HuH-7.5 (cell line): ENCODE results near the gene CCDC61.

Experiments
- DNase-seq: peaks from one replicate; pipeline ENCODE4 v3.0.0; 2011; ENCODE audit warnings: low spot score

CCDC61 gene, protein sequence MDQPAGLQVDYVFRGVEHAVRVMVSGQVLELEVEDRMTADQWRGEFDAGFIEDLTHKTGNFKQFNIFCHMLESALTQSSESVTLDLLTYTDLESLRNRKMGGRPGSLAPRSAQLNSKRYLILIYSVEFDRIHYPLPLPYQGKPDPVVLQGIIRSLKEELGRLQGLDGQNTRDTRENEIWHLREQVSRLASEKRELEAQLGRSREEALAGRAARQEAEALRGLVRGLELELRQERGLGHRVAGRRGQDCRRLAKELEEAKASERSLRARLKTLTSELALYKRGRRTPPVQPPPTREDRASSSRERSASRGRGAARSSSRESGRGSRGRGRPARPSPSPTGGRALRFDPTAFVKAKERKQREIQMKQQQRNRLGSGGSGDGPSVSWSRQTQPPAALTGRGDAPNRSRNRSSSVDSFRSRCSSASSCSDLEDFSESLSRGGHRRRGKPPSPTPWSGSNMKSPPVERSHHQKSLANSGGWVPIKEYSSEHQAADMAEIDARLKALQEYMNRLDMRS

DNA sequence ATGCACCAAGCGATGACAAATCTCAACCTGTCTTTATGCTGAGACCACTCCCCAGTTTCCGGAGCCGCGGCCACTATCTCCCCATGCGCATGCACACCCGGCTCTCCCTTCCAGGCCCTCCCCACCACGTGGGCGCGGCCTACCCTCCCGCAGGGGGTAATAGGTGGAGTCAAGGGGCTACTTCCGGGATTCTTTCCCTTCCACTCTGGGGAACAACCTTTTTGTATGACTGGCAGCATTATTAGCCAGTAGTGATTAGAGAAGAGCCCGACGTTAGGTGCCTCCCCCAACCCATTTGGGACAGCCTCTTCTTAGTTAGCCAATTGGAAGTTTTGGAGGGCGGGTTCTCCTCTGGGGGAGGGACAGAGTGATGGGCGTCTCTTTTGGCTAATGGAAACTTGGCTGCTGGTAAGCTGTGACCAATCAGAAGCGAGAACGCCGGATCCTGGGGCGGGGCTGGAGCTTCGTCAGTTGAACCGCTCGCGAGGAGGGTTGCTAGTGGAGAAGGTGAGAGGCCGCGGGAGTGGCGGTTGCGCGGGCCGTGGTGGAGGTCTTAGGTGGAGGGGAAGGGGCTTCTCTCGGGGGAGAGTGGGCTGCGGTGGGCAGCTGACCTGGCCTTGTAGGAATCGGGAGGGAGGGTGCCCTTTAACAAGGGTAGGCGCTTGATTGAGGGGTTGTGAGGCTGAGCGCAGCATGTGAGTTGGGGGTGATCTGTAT is at the start of gene CCDC61:
TSS of gene CCDC61 (plus strand) at position 470 of the 717 bp plus-strand sequence. CDS start 7,552 bp downstream, outside the sequence.
- DNase-seq: peak; percentile 99

DNA sequence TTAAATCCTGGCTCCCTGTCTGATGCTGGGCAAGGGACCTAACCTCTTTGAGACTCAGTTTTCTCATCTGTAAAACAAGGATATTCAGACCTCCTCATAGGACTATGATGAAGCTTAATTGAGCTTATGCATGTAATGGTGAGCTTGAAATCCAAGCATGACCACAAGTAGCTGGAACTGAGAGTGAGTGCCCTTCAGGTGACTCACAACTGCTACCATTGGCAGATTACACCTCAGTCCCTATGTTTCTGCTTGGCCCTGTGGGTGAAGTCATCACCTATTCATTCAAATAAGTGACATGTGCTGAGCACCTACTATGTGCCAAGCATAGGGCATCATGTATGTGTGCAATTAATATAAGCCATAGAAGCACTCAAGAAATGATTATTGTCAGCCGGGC is 47.3 kb upstream of the CCDC61 start:
- no peak for DNase-seq

DNA sequence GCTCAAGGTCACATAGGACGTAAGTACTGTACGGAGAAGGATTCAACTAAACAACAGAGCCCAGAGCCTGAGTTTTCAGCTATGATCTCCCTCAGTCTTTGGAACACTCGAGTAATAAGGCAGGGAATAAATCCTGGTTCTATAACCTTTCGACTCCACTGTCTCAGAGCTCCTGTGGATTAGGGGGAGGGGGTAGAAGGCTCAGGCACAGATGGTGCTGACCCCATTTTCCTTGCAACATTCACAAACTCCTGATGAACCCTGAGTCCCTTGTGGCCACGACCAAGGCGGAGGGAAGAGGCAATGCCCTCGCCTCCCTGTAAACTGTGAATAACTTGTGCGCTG is 43.0 kb upstream of the CCDC61 start:
- no peak for DNase-seq

DNA sequence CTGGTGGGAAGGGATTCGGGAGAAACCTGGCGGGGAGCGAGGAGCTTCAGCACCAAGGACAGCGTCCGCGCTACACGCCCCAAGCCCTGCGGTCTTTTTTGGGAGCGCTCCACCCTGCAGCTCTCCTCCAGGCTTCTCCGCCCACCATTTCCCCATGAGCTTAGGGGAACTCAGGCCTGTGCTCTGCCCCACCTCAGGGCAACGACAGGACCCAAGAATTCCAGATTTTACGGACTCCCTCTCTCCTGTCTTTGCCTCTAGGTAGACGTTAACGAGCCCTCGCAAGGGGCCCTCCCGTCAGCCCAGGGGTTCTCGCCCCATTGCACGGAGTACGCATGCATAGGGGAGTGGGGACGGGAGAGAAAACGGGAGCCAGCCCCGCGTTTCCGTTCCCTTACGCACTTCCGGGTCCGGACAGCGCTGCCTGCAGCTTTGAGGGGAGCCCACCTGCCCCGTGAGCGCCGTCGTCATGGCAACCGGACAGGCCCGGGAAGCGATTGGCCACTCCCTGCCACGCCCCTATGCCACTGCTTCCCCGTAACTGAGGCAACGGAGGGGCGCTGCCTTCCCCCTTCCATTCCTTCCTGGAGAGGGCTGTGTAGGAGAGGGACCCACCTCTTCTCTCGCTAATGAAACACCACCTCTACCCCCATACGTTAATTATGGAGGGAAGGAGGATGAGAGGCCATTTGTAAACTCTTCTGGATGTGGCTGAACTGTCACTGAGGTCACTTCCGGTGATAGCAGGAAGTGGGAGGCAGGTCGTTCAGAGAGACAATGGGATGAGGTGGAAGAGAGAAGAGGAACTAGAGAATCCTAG is 42.4 kb upstream of the CCDC61 start:
- peak; percentile 78 for DNase-seq

DNA sequence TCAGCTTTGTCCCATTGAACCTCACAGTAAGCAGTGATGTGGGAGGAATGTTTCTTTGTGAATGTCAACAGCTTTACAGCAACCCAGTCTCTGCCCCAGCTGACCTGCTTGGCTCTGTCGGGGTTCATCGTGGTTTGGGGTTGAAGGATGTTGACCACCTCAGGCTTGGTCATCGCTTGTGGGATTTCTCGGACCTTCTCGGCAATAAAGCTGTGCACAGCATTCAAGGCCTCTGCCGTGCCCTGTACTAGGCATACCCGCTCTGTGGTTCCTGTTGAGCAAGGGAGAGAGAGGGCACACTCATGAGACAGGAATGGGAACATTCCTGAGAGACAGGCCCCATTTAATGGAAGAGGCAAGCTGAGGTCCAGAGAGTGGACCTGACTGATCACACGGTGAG is 41.6 kb upstream of the CCDC61 start:
- no peak for DNase-seq

DNA sequence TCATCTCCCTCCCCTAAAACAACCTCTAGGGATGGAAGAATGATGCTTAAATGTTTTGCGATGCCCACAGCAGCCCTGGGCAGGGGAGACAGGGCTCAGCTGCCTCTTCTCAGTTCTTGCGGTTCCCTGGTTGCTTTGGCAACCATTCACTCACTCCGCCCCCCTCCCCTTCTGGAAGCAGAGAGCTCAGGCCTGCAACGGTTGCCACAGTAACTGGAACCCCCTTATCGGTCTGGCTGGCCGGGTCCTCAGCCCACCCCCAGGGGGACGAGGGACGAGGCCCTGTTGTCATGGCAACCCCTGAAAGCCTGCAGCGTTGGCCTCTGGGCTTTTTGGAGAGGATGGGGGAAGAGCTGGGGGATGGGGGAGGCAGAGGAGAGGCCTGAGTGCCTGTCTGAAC is 41.1 kb upstream of the CCDC61 start:
- DNase-seq: no peak

DNA sequence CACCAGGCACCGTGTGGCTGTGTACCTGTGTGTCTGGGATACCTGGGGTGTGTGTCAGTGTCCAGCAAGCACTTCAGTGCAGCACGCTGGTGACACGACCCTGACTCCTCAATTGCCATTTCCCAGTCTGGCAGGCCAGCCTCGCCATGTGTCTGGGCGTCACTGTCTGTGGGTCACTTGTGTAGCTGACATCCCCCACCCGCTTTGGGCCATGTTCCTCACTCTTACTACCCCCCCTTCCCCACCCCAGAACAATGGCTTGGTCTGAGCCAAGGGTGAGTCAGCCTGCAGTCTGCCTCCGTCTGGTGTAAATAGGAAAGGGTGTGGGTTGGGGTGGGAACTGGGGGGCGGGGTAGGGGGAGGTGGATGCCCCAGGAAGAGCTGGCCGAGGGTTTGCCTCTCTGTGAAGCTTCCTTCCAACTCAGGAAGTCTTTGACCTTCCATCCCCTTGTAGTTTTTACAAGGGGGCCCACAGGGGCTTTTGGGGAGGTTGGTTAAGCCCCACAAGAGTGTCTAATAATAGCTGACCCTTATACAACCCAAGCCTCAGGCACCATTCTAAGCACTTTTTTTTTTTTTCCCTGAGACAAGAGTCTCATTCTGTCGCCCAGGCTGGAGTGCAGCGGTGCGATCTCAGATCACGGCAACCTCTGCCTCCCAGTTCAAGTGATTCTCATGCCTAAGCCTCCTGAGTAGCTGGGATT is 39.2 kb upstream of the CCDC61 start:
- DNase-seq: no peak

DNA sequence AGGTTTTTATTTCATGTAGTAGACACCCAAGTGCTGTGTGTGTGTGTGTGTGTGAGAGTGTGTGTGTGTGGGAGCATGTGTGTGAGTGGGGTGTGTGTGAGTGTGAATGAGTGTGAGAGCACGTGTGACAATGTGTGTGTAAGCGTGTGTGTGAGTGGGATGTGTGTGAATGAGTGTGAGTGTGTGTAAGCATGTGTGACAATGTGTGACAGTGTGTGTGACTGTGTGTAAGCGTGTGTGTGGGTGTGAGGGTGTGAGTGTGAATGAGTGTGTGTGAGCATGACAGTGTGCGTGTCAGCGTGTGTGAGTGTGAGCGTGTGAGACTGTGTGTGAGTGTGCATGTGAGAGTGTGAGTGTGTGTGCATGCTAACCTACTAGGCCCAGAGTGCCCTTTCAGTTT is 36.9 kb upstream of the CCDC61 start:
- DNase-seq: no peak

DNA sequence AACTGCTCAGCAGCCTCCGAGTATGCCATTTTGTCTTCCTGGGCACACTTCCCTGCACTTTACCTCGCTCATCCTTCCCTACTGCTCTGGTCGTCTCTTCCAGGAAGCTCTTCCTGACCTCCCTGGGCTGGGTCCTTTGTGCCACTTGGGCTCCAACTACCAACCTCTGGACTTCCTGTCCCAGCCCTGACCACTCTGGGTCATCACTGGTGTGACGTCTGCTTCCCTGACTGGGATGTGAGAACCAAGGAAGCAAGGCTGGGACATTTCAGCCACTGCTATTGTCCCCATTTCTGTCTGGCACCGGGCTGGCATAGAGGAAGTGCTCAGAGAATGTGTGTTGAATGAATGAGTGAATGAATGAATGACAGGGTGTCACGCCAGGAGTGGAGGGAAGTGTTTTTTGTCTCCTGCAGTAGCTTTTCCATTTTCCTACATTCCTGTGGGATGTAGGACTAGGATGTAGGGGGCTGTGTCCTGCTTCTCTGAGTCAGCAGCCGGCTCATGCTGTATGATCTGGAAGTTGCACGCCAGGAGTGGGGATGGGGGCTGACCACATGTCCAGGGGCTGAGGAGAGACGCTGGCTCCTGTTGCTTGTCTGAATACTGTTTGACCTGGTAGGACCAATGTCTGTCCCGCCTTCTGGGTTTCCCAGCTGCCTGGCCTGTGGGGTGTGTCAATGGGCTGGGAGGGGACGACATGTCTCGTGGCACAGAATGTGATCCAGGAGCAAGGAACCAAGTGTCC is 36.3 kb upstream of the CCDC61 start:
- no peak for DNase-seq

DNA sequence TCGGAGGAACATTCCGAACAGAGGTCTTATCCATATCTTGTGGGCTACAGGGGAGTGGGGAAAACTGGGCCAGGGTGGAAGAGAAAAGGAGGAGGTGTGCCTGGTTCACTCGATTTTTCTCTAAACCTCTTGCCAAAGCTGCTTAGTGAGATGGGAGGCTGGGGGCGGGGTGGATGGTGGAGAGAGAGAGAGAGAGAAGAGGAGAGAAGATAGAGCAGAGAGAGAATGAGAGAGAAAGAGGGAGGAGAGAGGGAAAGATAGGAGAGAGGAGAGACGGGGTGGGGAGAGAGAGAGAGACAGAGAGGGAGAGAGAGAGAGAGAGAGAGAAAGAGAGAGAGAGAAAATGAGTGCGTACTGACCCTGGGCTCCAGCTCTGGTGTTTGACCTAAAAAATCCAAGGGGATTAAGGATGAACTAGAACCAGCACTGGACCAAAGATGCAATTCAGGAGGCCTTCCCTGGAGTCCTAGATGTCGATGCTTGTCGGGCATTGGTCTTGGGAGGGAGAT is 35.7 kb upstream of the CCDC61 start:
- DNase-seq: no peak

DNA sequence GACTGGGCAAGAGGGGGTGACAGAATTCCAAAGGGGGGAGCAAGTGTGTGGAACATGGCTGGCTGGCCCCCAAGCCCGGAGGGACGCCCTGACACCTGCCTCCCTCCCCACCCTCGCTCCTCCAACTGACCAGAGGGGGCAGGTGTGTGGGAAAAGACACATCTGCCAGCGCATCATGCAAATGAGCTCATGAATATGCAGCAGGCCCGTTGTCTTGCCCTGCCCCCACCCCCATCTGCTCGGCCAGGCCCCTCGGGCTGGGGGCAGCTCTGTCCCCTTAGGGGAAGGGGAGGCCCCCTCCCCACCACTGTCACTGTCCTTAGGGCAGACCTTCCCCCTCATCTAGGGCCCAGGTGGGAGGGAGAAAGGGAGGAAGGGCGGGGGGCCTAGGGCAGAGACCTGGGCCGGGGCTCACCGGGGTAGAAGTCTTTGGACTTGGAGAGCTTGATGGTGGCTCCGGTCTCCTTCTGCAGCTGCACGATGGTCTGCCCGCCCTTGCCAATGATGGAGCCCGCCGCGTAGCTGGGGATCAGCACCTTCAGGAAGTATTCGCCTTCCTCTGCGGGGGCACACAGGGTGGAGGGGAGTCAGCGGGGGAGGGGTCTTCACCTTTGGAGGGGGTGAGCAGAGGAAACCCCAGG is 34.6 kb upstream of the CCDC61 start:
- DNase-seq: no peak

DNA sequence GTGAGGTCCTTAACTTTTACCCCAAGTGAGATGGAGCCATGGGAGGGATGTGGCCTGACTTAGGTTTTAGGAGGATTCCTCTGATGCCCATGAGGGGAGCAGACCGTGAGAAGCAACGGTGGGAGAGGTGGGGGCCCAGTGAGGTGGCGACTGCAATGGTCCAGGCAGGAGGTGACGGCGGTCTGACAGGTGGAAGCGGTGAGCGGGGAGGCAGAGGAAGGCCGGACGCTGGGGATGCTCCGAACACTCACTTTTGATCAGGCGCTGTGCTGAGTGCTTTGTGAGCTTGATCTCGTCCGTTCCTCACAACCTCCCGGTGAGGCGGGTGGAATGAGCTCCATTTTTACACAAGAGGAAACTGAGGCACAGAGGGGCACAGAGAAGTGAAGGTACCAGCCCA is 33.2 kb upstream of the CCDC61 start:
- no peak for DNase-seq

DNA sequence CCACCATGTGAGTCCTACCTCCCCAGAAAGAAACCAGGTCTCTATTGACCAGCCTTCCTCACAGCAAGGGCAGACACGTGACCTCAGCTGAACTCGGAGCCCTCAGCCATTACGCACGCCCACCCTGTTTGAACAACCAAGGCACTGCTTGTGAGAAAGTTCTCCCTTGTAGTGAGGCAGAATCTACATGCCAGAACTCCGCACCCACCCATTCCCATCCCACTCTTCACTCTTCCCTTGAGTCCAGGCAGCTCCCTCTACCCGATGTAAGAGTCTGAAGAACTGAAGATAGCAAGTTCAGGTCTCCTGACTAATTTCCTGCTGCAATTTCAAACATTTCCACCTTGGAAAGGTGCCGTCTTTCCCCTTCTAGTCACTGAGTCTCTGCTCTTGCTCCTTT is 28.0 kb upstream of the CCDC61 start:
- no peak for DNase-seq

DNA sequence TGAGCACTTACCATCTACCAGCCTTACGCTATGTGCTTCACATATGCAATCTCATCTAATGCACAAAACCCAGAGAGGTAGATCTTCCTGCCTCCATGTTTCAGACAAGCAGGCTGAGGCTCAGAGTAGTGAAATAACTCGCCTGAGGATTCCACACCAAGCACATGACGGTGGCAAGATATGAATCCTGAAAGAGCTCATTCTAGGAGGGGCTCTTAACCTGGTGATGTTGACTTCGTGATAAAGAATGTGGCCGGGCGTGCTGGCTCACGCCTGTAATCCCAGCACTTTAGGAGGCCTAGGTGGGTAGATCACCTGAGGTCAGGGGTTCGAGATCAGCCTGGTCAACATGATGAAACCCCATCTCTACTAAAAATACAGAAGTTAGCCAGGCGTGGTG is 26.6 kb upstream of the CCDC61 start:
- DNase-seq: no peak

DNA sequence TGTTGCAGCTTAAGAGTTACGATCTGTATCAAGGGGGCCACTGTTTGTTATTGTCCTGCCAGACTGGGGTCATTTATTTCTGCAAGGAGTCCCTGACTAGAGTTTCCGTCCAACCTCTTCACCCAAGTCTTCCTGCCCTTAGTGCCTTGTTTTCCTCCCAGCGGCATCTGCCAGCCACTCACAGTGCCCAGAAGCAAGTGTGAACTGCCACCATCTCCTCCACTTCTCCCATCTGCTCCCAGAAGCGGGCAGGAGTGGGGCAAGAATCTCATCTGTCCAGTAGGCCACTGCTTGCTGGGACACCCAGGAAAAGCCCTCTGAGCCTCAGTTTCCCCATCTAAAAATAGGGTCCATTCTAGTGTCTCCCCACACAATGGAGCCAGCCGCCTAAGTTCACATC is 25.6 kb upstream of the CCDC61 start:
- DNase-seq: no peak

DNA sequence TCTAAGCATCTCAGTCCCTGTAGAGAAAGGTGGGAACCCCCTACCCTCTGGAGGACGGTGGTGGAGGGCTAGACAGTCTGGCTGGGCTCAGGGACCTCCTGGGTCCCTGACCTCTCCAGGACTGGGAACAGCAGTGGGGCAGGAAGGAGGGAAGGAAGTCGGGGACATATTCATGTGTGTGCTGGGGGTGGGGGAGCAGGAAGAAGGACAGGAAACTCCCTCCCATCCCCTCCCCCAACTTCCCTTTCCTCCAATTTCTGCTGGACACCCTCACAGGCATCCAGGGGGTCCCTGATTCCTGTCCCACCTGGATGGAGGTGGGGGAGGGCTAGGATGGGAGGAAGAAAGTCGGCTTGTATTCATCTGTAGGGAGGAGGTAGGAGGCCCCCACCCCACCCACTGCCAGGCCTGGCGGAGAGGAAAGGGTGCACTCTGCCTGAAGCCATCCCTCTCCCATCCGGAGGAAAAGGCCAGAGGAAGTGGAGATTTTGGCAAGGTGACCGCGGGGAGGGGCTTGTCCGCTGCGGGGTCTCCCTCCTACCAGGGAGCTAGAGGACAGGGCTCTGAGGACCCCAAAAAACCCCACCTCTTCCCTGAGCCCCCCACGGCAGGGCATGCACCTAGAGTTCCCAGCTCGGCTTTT is 23.9 kb upstream of the CCDC61 start:
- DNase-seq: no peak

DNA sequence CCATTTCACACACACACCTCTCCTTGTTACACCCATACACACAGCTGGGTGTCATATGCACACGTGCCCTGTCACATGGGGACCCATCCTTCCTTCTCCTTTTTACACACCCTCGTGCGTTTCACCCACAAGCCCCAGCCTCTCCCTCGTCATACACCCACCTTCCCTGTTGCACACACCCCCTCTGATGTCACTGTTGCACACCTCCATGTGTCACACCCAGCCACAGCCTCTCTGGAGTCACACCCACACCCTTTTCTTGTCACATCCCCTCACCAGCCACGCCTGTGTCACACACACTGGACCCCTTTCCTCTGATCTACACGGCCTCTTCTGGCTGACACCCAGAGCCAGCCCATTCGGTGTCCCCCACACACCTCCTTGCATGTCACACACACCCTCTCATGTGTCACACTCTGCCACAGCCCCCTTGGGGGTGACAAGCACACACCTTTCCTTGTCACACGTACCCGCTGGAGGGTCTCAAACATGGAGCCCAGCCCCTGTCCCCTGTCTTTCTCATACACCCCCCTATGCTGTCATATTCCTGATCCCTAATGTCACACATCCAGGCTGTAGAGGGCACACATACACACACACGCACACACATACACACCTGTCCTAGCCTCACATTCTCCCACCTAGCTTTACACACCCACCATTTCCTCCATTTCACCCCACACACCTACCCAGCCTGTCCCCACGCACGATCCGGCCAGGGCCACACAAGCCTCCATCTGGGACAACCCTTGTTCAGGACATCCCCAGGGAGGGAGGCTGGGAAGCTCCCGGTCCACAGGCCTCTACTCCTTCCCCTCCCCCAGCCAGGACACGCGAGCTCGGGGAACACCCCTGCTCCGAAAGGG is 23.0 kb upstream of the CCDC61 start:
- no peak for DNase-seq

DNA sequence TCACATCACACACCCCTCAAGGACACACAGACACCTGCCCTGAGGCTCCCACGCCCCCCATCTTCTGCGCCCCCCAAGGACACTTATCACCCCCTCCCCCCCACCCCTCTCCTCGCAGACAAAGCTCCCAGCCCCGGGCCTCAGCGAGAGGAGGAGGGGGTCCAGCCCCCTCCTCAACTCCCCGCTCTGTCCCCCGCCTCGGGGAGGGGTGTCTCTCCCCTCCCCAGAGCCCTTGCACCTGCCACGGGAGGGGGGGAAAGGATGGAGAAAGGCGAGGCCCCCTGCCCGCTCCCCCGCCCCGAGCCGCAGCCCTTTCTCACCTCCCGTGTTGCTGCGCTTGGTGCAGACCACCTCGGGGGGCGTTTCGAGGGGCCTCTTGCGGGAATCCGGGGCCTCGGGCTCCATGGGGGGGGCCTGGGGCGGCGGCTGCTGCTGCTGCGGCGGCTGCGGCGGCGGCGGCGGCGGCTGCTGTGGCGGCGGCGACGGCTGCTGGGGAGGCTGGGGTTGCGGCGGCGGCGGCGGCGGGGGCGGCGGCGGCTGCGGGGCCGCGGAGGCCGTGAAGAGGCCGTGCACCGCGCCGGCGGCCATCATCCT is 22.2 kb upstream of the CCDC61 start:
- DNase-seq: no peak
